Panc1 (cell line): ENCODE data around the gene ETFRF1.

Source experiments
- TCF7L2 ChIP-seq: IDR thresholded peaks from 2 replicates; pipeline ENCODE4 v1.6.1; 2011; ENCODE audit warnings: mild to moderate bottlenecking, low read depth, low read length, inconsistent platforms
- TF ChIP-seq, protein P1 (sequence below): fragments of 450-650 bp; IDR thresholded peaks from 2 replicates; pipeline ENCODE4 v1.5.1; 2017; ENCODE audit warnings: mild to moderate bottlenecking
- TF ChIP-seq, protein P2 (sequence below), 2 experiments: IDR thresholded peaks; 2 replicates each; pipeline ENCODE4 v1.6.1; 2011 to 2012; ENCODE audit warnings: low read depth in 2 of 2, control low read depth in 1 of 2, low read length in 1 of 2, mild to moderate bottlenecking in 1 of 2, moderate library complexity in 1 of 2; ENCODE audit not compliant: insufficient read depth in 1 of 2

DNA sequence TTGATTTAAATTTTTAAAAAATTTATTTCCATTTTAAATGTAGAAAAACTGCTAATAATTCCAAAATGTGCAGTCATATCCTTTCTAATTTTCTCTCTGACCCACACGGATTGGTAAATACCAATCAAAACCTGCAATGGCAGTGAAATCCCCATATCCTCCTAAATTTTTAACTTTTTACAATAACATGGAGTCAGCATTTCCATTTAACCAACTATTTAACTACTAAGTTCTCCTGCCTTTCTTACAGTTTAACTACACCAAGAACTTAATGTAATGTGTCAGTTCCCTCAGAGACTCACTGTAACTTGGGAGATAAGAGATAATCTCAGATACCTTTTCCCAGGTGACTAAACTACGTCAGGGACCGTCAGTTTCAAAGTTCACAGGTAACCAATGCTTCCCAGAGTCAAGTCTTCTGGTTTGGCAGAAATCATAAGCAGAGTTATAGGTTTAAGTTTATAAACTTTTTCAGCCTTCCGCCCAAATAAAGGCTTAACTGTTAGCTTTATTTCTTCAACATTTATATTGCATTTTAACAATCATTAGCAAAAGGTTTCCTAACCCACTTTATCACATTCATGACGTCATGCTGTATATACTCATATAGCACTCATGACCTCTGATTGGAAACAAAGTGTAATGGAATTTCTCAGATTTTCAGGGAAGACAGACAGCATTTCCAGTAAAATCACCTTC is 48.1 kb downstream of the ETFRF1 start:
- TF ChIP-seq, protein P1, sequence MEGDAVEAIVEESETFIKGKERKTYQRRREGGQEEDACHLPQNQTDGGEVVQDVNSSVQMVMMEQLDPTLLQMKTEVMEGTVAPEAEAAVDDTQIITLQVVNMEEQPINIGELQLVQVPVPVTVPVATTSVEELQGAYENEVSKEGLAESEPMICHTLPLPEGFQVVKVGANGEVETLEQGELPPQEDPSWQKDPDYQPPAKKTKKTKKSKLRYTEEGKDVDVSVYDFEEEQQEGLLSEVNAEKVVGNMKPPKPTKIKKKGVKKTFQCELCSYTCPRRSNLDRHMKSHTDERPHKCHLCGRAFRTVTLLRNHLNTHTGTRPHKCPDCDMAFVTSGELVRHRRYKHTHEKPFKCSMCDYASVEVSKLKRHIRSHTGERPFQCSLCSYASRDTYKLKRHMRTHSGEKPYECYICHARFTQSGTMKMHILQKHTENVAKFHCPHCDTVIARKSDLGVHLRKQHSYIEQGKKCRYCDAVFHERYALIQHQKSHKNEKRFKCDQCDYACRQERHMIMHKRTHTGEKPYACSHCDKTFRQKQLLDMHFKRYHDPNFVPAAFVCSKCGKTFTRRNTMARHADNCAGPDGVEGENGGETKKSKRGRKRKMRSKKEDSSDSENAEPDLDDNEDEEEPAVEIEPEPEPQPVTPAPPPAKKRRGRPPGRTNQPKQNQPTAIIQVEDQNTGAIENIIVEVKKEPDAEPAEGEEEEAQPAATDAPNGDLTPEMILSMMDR, result no peak
- no peak for TF ChIP-seq TCF7L2
- TF ChIP-seq, protein P2, sequence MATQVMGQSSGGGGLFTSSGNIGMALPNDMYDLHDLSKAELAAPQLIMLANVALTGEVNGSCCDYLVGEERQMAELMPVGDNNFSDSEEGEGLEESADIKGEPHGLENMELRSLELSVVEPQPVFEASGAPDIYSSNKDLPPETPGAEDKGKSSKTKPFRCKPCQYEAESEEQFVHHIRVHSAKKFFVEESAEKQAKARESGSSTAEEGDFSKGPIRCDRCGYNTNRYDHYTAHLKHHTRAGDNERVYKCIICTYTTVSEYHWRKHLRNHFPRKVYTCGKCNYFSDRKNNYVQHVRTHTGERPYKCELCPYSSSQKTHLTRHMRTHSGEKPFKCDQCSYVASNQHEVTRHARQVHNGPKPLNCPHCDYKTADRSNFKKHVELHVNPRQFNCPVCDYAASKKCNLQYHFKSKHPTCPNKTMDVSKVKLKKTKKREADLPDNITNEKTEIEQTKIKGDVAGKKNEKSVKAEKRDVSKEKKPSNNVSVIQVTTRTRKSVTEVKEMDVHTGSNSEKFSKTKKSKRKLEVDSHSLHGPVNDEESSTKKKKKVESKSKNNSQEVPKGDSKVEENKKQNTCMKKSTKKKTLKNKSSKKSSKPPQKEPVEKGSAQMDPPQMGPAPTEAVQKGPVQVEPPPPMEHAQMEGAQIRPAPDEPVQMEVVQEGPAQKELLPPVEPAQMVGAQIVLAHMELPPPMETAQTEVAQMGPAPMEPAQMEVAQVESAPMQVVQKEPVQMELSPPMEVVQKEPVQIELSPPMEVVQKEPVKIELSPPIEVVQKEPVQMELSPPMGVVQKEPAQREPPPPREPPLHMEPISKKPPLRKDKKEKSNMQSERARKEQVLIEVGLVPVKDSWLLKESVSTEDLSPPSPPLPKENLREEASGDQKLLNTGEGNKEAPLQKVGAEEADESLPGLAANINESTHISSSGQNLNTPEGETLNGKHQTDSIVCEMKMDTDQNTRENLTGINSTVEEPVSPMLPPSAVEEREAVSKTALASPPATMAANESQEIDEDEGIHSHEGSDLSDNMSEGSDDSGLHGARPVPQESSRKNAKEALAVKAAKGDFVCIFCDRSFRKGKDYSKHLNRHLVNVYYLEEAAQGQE (IDR thresholded peaks at IDR 0.05; ENCODE audit: insufficient read depth in 1 of 2, low read depth in 2 of 2, low read length in 1 of 2), result no peak
